ENCODE data around the gene VEZF1.

Gene VEZF1

GRCh38 chr17:57927048-57927723 is 60.9 kb downstream of the VEZF1 start:
- no peak for DNase-seq (ENCODE audit: low spot score)

- no peak for DNase-seq (ENCODE audit: low spot score)
Measured at GRCh38 chr17:57926723-57927047, 61.4 kb downstream of the VEZF1 start.

- DNase-seq (ENCODE audit: low spot score), result no peak
Measured at GRCh38 chr17:57925361-57925990, 62.6 kb downstream of the VEZF1 start.

- DNase-seq (ENCODE audit: low spot score), result no peak
Measured at GRCh38 chr17:57924677-57925076, 63.4 kb downstream of the VEZF1 start.
